K562 treated with DMSO at 1 percent for 12 hours (cell line): ENCODE measurements around the gene SLC35E2B. TPM values are rescaled to one million over a fixed set of nuclear protein-coding genes. Genes with fewer than 3 reads are reported as not detected.

Experiments
- total RNA-seq: library from RNA; unstranded; fragments of 300-600 nt; gene quantifications from 2 replicates; pipeline ENCODE4 v1.2.3, GENCODE V29; 2022; ENCODE audit not compliant: insufficient read depth

The SLC35E2B gene
- 27.4 and 89.1 TPM in 2 replicates for total RNA-seq

GRCh38 chr1:1692714-1693647 is at the start of gene SLC35E2B:
Gene SLC35E2B, minus strand, starts transcription at chr1:1692795. Its CDS starts 16,096 bp downstream, at chr1:1676699.

GRCh38 chr1:1724035-1724864 is 31.7 kb upstream of the SLC35E2B start, which contains the start of gene CDK11A:
Gene CDK11A, minus strand, starts transcription at chr1:1724357. Its CDS starts 1,539 bp downstream, at chr1:1722818.

DNA sequence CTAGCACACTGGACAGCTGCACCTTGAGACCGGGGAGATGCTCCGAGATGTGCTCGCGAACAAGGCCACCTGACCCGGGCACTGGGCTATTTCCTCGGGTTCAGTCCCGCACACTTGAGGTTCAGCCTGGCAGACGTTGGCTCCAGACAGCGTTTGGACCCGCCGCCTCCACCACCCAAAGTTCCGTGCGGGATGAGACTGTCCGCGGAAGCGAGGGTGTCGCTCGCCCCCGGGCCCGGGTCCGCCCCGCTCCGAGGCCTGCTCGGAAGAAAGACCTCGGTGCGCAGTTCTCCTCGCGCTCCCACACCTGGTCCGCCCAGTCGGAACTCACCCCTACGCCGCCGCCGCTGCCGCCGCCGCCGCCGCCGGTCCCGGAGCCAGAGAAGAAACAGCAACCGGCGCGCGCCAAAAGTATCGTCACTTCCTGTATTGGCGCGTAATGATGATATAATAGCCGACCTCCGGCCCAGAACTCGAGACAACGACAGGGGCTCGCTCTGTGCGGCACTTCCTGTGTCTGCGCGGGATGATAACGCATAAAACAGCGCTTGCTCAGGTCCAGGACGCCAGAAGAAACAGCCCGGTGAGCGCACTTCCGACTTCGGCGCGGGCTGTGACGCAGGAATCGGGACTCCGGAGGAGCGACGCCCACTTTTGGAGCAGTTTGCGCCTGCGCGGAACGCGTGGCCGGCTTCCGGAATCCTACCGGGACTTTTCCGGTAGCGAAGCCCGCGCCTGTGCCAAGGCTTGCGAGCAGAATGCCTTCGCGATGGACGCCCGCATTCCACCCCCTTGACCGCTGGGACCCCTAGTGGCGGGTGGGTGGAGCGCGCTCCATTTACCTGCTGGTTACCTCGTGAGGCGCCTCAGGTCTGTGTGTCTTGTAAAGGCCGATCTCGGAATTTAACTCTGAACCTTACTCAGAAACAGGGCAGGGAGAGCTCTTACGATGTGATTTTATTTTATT is 33.7 kb downstream of the SLC35E2B start, which contains the start of gene CDK11B:
CDK11B (minus strand) TSS at position 422 of the 967 bp plus-strand sequence. CDS start 1,519 bp downstream, outside the sequence.

GRCh38 chr1:1631782-1632420 is 60.7 kb downstream of the SLC35E2B start, which contains the start of gene MMP23B:
Gene MMP23B, plus strand, starts transcription at chr1:1632173. Its CDS starts 46 bp downstream, at chr1:1632219.

GRCh38 chr1:1615256-1616044 is 77.1 kb downstream of the SLC35E2B start, which contains the start of gene MIB2:
Gene MIB2, plus strand, starts transcription at chr1:1615500. Its CDS starts 7,953 bp downstream, at chr1:1623453.

Other genes starting within 250 kb of the SLC35E2B start
- gene ATAD3C, start 243.1 kb downstream of the SLC35E2B start, total RNA-seq = not detected in 2 replicates
- 19.0 and 23.1 TPM in 2 replicates for gene ATAD3B, start 221.0 kb downstream of the SLC35E2B start, total RNA-seq
- 71.8 and 72.2 TPM in 2 replicates for gene ATAD3A, start 180.6 kb downstream of the SLC35E2B start, total RNA-seq
- gene TMEM240, start 152.2 kb downstream of the SLC35E2B start, total RNA-seq = 1.6 and 1.7 TPM in 2 replicates
- 203 and 237 TPM in 2 replicates for gene SSU72, start 117.9 kb downstream of the SLC35E2B start, total RNA-seq
- 3.6 and 3.9 TPM in 2 replicates for gene FNDC10, start 92.7 kb downstream of the SLC35E2B start, total RNA-seq
- 72.4 and 77.8 TPM in 2 replicates for gene MIB2, start 77.3 kb downstream of the SLC35E2B start, total RNA-seq
- gene MMP23B, start 60.6 kb downstream of the SLC35E2B start, total RNA-seq = 1.3 and 3.8 TPM in 2 replicates
- 38.3 and 43.9 TPM in 2 replicates for gene CDK11B, start 33.8 kb downstream of the SLC35E2B start, total RNA-seq
- 32.0 and 76.1 TPM in 2 replicates for gene CDK11A, start 31.6 kb upstream of the SLC35E2B start, total RNA-seq
- 53.1 and 91.0 TPM in 2 replicates for gene NADK, start 85.7 kb upstream of the SLC35E2B start, total RNA-seq
- 126 and 240 TPM in 2 replicates for gene GNB1, start 198.3 kb upstream of the SLC35E2B start, total RNA-seq
- not detected in 2 replicates for gene CALML6, start 222.5 kb upstream of the SLC35E2B start, total RNA-seq
- 3.8 and 6.5 TPM in 2 replicates for gene TMEM52, start 226.5 kb upstream of the SLC35E2B start, total RNA-seq